DND-41 (cell line): ENCODE data around the gene MYO1H.

Source experiments
- ATAC-seq: fragments of 200-7000 bp; cut with Tn5 transposase; 3 replicates; pipeline ENCODE4 v1.9.1; 2021; ENCODE audit warnings: low read depth; ENCODE audit not compliant: insufficient read depth
- DNase-seq: peaks from one replicate; pipeline ENCODE4 v3.0.0-alpha.2; 2020
- H2AFZ ChIP-seq: 2 replicates; pipeline ENCODE4 v1.6.0; 2012; ENCODE audit warnings: low read depth, low read length
- H3K27ac ChIP-seq: 2 replicates; pipeline ENCODE4 v1.5.1; 2012; ENCODE audit warnings: low read length, inconsistent platforms
- H3K27me3 ChIP-seq: fragments of 200-600 bp; sonication (generic); 2 replicates; pipeline ENCODE4 v1.6.0; 2012; ENCODE audit warnings: low read length, mild to moderate bottlenecking, inconsistent platforms; ENCODE audit not compliant: insufficient read depth, poor library complexity
- H3K36me3 ChIP-seq: 2 replicates; pipeline ENCODE4 v1.5.1; 2012; ENCODE audit warnings: low read length, inconsistent platforms; ENCODE audit not compliant: insufficient read depth
- H3K4me1 ChIP-seq: 2 replicates; pipeline ENCODE4 v1.5.1; 2012; ENCODE audit warnings: mild to moderate bottlenecking, low read length; ENCODE audit not compliant: insufficient read depth
- H3K4me2 ChIP-seq: 2 replicates; pipeline ENCODE4 v1.6.0; 2012; ENCODE audit warnings: mild to moderate bottlenecking, moderate library complexity, low read length, inconsistent platforms; ENCODE audit not compliant: insufficient read depth
- H3K4me3 ChIP-seq, 2 experiments: fragments of 200-600 bp in 1 of 2; shearing (Covaris generic) in 1 of 2; 2 replicates each; pipeline ENCODE4 v1.5.1; 2012 to 2016; ENCODE audit warnings: inconsistent platforms in 2 of 2, low read length in 2 of 2, mild to moderate bottlenecking in 2 of 2, low read depth in 1 of 2, moderate library complexity in 1 of 2
- H3K79me2 ChIP-seq: 2 replicates; pipeline ENCODE4 v1.6.0; 2012; ENCODE audit warnings: low read length, inconsistent platforms; ENCODE audit not compliant: insufficient read depth
- H3K9ac ChIP-seq: 2 replicates; pipeline ENCODE4 v1.6.0; 2012; ENCODE audit warnings: low read depth, mild to moderate bottlenecking, inconsistent platforms, low read length, moderate library complexity
- H3K9me3 ChIP-seq: 2 replicates; pipeline ENCODE4 v1.5.1; 2012; ENCODE audit warnings: low read length, moderate library complexity, mild to moderate bottlenecking, inconsistent platforms; ENCODE audit not compliant: insufficient read depth, severe bottlenecking
- H4K20me1 ChIP-seq: 2 replicates; pipeline ENCODE4 v1.6.0; 2012; ENCODE audit warnings: low read length; ENCODE audit not compliant: insufficient read depth
- EZH2 ChIP-seq: IDR thresholded peaks from 3 replicates; pipeline ENCODE4 v1.6.1; 2012; ENCODE audit warnings: borderline replicate concordance, low read depth, mild to moderate bottlenecking, moderate library complexity, low read length, inconsistent platforms; ENCODE audit not compliant: severe bottlenecking
- TF ChIP-seq, protein P1 (sequence below): IDR thresholded peaks from 2 replicates; pipeline ENCODE4 v1.5.1; 2012; ENCODE audit warnings: borderline replicate concordance, low read length, moderate library complexity, mild to moderate bottlenecking; ENCODE audit not compliant: poor library complexity, severe bottlenecking; ENCODE audit errors: extremely low read depth

Gene MYO1H

GRCh38 chr12:109432431-109432830 lies 84.7 kb downstream of the MYO1H start:
- no peak overlapping the region for H3K4me2 ChIP-seq
- DNase-seq: no peak
- no peak overlapping the region for H2AFZ ChIP-seq

GRCh38 chr12:109432842-109433304 lies 85.2 kb downstream of the MYO1H start:
- H3K79me2 ChIP-seq: no peaks in the 10 kb centered on the region
- H3K36me3 ChIP-seq: no peaks in the 10 kb centered on the region
- H3K4me3 ChIP-seq: no peak overlapping the region
- H3K9me3 ChIP-seq: no peaks in the 10 kb centered on the region
- no peak overlapping the region for H3K27ac ChIP-seq
- no peak overlapping the region for H2AFZ ChIP-seq
- H3K27me3 ChIP-seq: no peaks in the 10 kb centered on the region
- H3K4me1 ChIP-seq: no peaks in the 10 kb centered on the region
- TF ChIP-seq EZH2: no peak
- TF ChIP-seq, protein P1, sequence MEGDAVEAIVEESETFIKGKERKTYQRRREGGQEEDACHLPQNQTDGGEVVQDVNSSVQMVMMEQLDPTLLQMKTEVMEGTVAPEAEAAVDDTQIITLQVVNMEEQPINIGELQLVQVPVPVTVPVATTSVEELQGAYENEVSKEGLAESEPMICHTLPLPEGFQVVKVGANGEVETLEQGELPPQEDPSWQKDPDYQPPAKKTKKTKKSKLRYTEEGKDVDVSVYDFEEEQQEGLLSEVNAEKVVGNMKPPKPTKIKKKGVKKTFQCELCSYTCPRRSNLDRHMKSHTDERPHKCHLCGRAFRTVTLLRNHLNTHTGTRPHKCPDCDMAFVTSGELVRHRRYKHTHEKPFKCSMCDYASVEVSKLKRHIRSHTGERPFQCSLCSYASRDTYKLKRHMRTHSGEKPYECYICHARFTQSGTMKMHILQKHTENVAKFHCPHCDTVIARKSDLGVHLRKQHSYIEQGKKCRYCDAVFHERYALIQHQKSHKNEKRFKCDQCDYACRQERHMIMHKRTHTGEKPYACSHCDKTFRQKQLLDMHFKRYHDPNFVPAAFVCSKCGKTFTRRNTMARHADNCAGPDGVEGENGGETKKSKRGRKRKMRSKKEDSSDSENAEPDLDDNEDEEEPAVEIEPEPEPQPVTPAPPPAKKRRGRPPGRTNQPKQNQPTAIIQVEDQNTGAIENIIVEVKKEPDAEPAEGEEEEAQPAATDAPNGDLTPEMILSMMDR: peak; percentile 87
- no peak overlapping the region for H3K4me2 ChIP-seq
- ATAC-seq: peak; percentile 69
- DNase-seq: peak; percentile 67
- no peaks in the 10 kb centered on the region for H4K20me1 ChIP-seq
- H3K9ac ChIP-seq: no peak overlapping the region

More at GRCh38 chr12:109432431-109432830, 84.7 kb downstream of the MYO1H start:
- no peaks in the 10 kb centered on the region for H3K79me2 ChIP-seq
- H4K20me1 ChIP-seq: no peaks in the 10 kb centered on the region
- no peaks in the 10 kb centered on the region for H3K4me1 ChIP-seq
- TF ChIP-seq EZH2: no peak
- TF ChIP-seq, protein P1: no peak
- H3K36me3 ChIP-seq: no peaks in the 10 kb centered on the region
- no peak overlapping the region for H3K9ac ChIP-seq
- no peaks in the 10 kb centered on the region for H3K27me3 ChIP-seq
- no peaks in the 10 kb centered on the region for H3K9me3 ChIP-seq
- H3K27ac ChIP-seq: no peak overlapping the region
- ATAC-seq: no peak
- H3K4me3 ChIP-seq: no peak overlapping the region

DNA sequence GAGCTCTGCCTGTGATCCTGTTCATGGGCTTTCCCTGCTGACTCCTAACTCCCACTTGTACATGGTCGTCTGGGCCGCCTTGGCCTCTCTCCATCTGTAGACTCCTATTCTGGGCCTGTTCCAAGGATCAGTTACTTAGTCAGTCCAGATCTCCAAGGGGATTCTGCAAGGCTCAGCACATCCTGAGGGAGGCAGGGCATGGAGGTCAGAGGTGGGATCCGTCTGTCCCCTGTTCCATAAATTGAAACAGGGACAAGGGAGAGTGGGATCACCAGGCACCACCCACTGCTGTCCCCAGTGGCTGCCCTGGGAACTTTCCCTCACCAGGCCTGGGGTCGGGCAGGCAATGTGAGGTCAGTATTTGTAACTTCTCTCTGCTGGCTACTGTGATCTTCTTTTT lies 85.9 kb downstream of the MYO1H start:
- TF ChIP-seq EZH2: no peak
- TF ChIP-seq, protein P1: peak; percentile 26
- Histone ChIP-seq H4K20me1 (no peaks in the 10 kb centered on the region), H3K4me3 (no peak overlapping the region), H3K9me3 (no peaks in the 10 kb centered on the region), H2AFZ (no peak overlapping the region), H3K4me2 (no peak overlapping the region), H3K4me1 (no peaks in the 10 kb centered on the region), H3K79me2 (no peaks in the 10 kb centered on the region), H3K36me3 (no peaks in the 10 kb centered on the region), H3K27ac (no peak overlapping the region), H3K27me3 (no peaks in the 10 kb centered on the region), H3K9ac (no peak overlapping the region)
- no peak for DNase-seq
- ATAC-seq: no peak

DNA sequence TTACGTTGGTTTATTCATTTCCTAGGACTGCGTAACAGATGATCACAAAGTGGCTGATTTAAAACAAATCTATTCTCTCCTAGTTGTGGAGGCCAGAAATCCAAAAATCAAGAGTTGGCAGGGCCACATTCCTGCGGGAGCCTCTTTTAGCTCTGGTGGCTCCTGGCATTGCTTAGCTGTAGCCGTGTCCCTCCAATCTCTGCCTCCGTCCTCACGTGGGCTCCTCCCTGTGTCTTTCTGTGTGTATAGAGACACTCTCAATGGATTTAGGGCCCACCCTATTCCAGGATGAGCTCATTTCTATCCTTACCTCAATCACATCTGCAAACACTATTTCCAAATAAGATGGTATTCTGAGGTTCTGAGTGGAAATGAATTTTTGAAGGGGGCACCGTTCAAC lies 86.9 kb downstream of the MYO1H start:
- no peak overlapping the region for H3K4me2 ChIP-seq
- no peaks in the 10 kb centered on the region for H3K27me3 ChIP-seq
- H3K27ac ChIP-seq: no peak overlapping the region
- TF ChIP-seq, protein P1: no peak
- TF ChIP-seq EZH2: no peak
- no peaks in the 10 kb centered on the region for H4K20me1 ChIP-seq
- H3K4me1 ChIP-seq: no peaks in the 10 kb centered on the region
- H3K9me3 ChIP-seq: no peaks in the 10 kb centered on the region
- H2AFZ ChIP-seq: no peak overlapping the region
- H3K9ac ChIP-seq: no peak overlapping the region
- H3K79me2 ChIP-seq: no peaks in the 10 kb centered on the region
- H3K36me3 ChIP-seq: no peaks in the 10 kb centered on the region
- DNase-seq (no peak), ATAC-seq (no peak)
- H3K4me3 ChIP-seq: no peak overlapping the region
